Activated T-helper 1 cell treated with anti-CD3 and anti-CD28 coated beads, Interleukin-2, amount 50 U/mL, for 16 hours (primary cell): ENCODE measurements around the gene TMEM143.

Source experiments
- DNase-seq, 2 donors: peaks; one replicate each; pipeline ENCODE4 v3.0.0-alpha.2; 2020; ENCODE audit warnings: low read depth in 1 of 2, low spot score in 1 of 2

The TMEM143 gene

GRCh38 chr19:48359123-48359522, 4.6 kb downstream of the TMEM143 start:
- no peak for DNase-seq

GRCh38 chr19:48355365-48355954, 8.3 kb downstream of the TMEM143 start:
- DNase-seq, result no peak

GRCh38 chr19:48354332-48354992, 9.3 kb downstream of the TMEM143 start:
- no peak for DNase-seq

GRCh38 chr19:48353677-48354076, 10.1 kb downstream of the TMEM143 start:
- no peak for DNase-seq

GRCh38 chr19:48351341-48351752, 12.4 kb downstream of the TMEM143 start:
- DNase-seq, result peak; percentile 68 to 70

GRCh38 chr19:48350856-48351255, 12.9 kb downstream of the TMEM143 start:
- DNase-seq, result no peak

- DNase-seq, result no peak
These were observed 15.0 kb downstream of the TMEM143 start for GRCh38 chr19:48348737-48349136.

- no peak for DNase-seq
These were observed 15.7 kb downstream of the TMEM143 start for GRCh38 chr19:48348045-48348444.

- no peak for DNase-seq
These were observed 17.5 kb downstream of the TMEM143 start for GRCh38 chr19:48346191-48346590.

GRCh38 chr19:48344892-48345291, 18.8 kb downstream of the TMEM143 start:
- no peak for DNase-seq

- no peak for DNase-seq
These were observed 20.7 kb downstream of the TMEM143 start for GRCh38 chr19:48342841-48343540.

- no peak for DNase-seq
These were observed 21.4 kb downstream of the TMEM143 start for GRCh38 chr19:48342414-48342738.

- DNase-seq, result no peak
These were observed 22.0 kb downstream of the TMEM143 start for GRCh38 chr19:48341515-48342413.

- DNase-seq, result no peak
These were observed 22.7 kb downstream of the TMEM143 start for GRCh38 chr19:48340995-48341394.

- DNase-seq, result no peak
These were observed 24.8 kb downstream of the TMEM143 start for GRCh38 chr19:48338802-48339503.

GRCh38 chr19:48338253-48338755, 25.4 kb downstream of the TMEM143 start:
- no peak for DNase-seq

GRCh38 chr19:48333467-48334384, 30.0 kb downstream of the TMEM143 start:
- DNase-seq, result peak; percentile 83 to 89

GRCh38 chr19:48332662-48333466, 30.9 kb downstream of the TMEM143 start:
- peak; percentile 84 to 88 for DNase-seq

- no peak for DNase-seq
These were observed 31.4 kb downstream of the TMEM143 start for GRCh38 chr19:48332351-48332661.
